ENCODE measurements around the gene CD6.
A peak's percentile ranks its signal among the peaks of the same experiment; 100 is the strongest.

The CD6 gene

DNA sequence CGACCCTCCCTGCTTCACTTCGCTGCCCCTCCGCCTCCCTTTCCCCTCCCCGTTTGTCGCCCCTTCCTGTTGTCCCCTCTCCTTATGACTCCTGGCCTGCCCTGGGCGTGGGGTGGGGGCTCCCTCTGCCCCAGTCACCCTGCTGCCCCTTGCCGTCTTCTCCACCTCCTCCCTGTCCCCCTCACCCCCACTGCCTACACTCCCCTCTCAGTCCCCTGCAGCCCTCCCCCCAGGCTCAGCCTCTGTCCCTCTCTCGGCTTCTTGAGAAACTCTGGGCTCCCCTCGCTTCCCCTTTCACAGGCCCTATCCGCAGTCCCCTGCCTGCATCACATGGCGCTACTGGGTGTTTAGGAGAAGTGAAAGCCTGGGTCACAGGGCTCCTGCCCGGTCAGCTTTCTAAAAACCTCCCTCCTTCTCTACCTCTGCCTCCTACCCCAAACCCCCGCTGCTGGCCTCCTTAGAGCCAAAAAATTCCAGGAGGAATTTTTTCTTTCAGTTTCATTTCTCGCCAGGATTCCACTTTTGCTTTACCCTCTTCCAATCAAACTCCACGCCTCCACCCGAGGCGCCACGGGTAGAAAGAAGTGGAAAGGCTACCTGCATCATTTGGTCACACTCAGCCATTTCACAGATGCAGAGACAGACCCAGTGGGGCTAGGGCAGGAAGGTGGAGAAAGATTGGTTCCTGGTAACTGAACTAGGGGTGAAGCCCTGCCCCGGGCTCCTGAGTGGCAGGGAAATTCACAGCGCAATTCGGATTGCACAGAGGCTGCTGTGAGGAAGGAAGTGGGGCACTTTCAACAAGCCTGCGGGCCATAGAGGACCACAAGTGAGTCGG, 19.4 kb upstream of the CD6 start, which contains the start of gene SLC15A3:
Gene SLC15A3 (minus strand): TSS at position 273 of the 838 bp plus-strand sequence. CDS start 625 bp downstream, outside the sequence.
- H3K4me3 ChIP-seq (ENCODE audit: low read length), result peak within 1 kb of the TSS; percentile 24
- H3K27ac ChIP-seq (ENCODE audit: low read depth, low read length), result no peak within 1 kb of the TSS

GRCh38 chr11:60952742-60953170, 18.7 kb upstream of the CD6 start:
- no peak overlapping the region for H3K4me2 ChIP-seq (ENCODE audit: low read length)
- H2BK5ac ChIP-seq (ENCODE audit: low read length), result no peak overlapping the region
- peaks cover 4% of the 10 kb centered on the region for H3K4me1 ChIP-seq (ENCODE audit: control insufficient read depth, low read depth, low read length)
- no peak overlapping the region for H3K4ac ChIP-seq (ENCODE audit: low read depth, low read length)
- no CpG with 5 or more reads among the region's 3 CpGs for WGBS (ENCODE audit: extremely low coverage, insufficient coverage, low lambda C conversion rate)
- H3K27ac ChIP-seq (ENCODE audit: low read depth, low read length), result no peak overlapping the region
- H3K36me3 ChIP-seq (ENCODE audit: control insufficient read depth, insufficient read depth, low read length), result no peaks in the 10 kb centered on the region
- no peak overlapping the region for H4K8ac ChIP-seq (ENCODE audit: low read depth, low read length)
- peak; percentile 26 for DNase-seq
- peak overlapping the region; percentile 90 for H3K56ac ChIP-seq (ENCODE audit: low read length)
- no peak overlapping the region for H3K4me3 ChIP-seq (ENCODE audit: low read length)
- no peak overlapping the region for H3K18ac ChIP-seq (ENCODE audit: low read length)
- H3K23ac ChIP-seq (ENCODE audit: low read length), result no peak overlapping the region
- H2BK15ac ChIP-seq (replicated peaks; ENCODE audit: low read depth), result no peak overlapping the region
- no peaks in the 10 kb centered on the region for H3K79me1 ChIP-seq (ENCODE audit: low read length)
- H4K5ac ChIP-seq (ENCODE audit: low read length), result peak overlapping the region; percentile 71
- H2AK5ac ChIP-seq (ENCODE audit: low read length), result no peak overlapping the region
- H2BK120ac ChIP-seq (ENCODE audit: low read depth, low read length), result no peak overlapping the region
- H3K27me3 ChIP-seq (ENCODE audit: insufficient read depth, low read length, poor library complexity), result no peaks in the 10 kb centered on the region
- peak overlapping the region; percentile 44 for H3K9ac ChIP-seq (ENCODE audit: low read length)
- no peaks in the 10 kb centered on the region for H3K79me2 ChIP-seq (ENCODE audit: control insufficient read depth, insufficient read depth, low read length)

More for the DNA sequence above, 19.4 kb upstream of the CD6 start, which contains the start of gene SLC15A3:
- Histone ChIP-seq H3K4ac (ENCODE audit: low read depth, low read length) (peak within 1 kb of the TSS; percentile 47), H3K23ac (ENCODE audit: low read length) (peak within 1 kb of the TSS; percentile 45), H2BK120ac (ENCODE audit: low read depth, low read length) (no peak within 1 kb of the TSS), H4K5ac (ENCODE audit: low read length) (peak within 1 kb of the TSS; percentile 71), H3K79me1 (ENCODE audit: low read length) (no peaks in the 10 kb centered on the region), H3K4me1 (ENCODE audit: control insufficient read depth, low read depth, low read length) (peaks cover 4% of the 10 kb centered on the region), H2AK5ac (ENCODE audit: low read length) (no peak within 1 kb of the TSS), H2BK15ac (replicated peaks; ENCODE audit: low read depth) (no peak within 1 kb of the TSS), H3K18ac (ENCODE audit: low read length) (peak within 1 kb of the TSS; percentile 2), H3K9ac (ENCODE audit: low read length) (peak within 1 kb of the TSS; percentile 62), H3K56ac (ENCODE audit: low read length) (peak within 1 kb of the TSS; percentile 90), H3K79me2 (ENCODE audit: control insufficient read depth, insufficient read depth, low read length) (no peaks in the 10 kb centered on the region), H2BK5ac (ENCODE audit: low read length) (no peak within 1 kb of the TSS), H3K4me2 (ENCODE audit: low read length) (peak within 1 kb of the TSS; percentile 8), H4K8ac (ENCODE audit: low read depth, low read length) (no peak within 1 kb of the TSS), H3K36me3 (ENCODE audit: control insufficient read depth, insufficient read depth, low read length) (no peaks in the 10 kb centered on the region), H3K27me3 (ENCODE audit: insufficient read depth, low read length, poor library complexity) (no peaks in the 10 kb centered on the region)
- no CpG with 5 or more reads among the region's 23 CpGs for WGBS (ENCODE audit: extremely low coverage, insufficient coverage, low lambda C conversion rate)
- DNase-seq, result peak; percentile 76

DNA sequence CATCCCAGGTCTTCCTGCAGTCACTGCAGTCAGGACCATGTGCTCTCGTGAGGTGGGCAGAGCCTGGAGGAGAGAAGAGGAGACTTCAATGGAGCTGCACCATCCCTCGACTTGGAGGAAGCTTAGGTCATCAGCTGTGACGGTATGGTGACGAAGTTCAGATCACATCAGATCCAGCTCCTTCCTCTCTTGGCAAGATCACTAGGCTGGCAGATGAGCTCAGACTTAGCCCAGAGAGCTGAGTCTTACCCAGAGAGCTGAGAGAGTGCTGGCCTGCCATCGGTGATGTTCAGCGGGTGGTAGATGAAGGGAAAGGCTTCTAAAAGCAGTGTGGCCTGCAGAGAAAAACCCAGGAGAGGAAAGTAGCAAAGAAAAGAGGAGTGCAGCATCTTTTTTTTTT, 17.7 kb upstream of the CD6 start:
- no peaks in the 10 kb centered on the region for H3K27me3 ChIP-seq (ENCODE audit: insufficient read depth, low read length, poor library complexity)
- no peak overlapping the region for H4K8ac ChIP-seq (ENCODE audit: low read depth, low read length)
- DNase-seq, result peak; percentile 6
- no peaks in the 10 kb centered on the region for H3K79me1 ChIP-seq (ENCODE audit: low read length)
- H2AK5ac ChIP-seq (ENCODE audit: low read length), result no peak overlapping the region
- H3K23ac ChIP-seq (ENCODE audit: low read length), result no peak overlapping the region
- no peak overlapping the region for H3K18ac ChIP-seq (ENCODE audit: low read length)
- H3K4me2 ChIP-seq (ENCODE audit: low read length), result no peak overlapping the region
- H4K5ac ChIP-seq (ENCODE audit: low read length), result no peak overlapping the region
- no peak overlapping the region for H2BK15ac ChIP-seq (replicated peaks; ENCODE audit: low read depth)
- no CpG with 5 or more reads among the region's 6 CpGs for WGBS (ENCODE audit: extremely low coverage, insufficient coverage, low lambda C conversion rate)
- peaks cover 4% of the 10 kb centered on the region for H3K4me1 ChIP-seq (ENCODE audit: control insufficient read depth, low read depth, low read length)
- no peak overlapping the region for H3K27ac ChIP-seq (ENCODE audit: low read depth, low read length)
- no peak overlapping the region for H3K4me3 ChIP-seq (ENCODE audit: low read length)
- H3K36me3 ChIP-seq (ENCODE audit: control insufficient read depth, insufficient read depth, low read length), result no peaks in the 10 kb centered on the region
- no peaks in the 10 kb centered on the region for H3K79me2 ChIP-seq (ENCODE audit: control insufficient read depth, insufficient read depth, low read length)
- no peak overlapping the region for H2BK5ac ChIP-seq (ENCODE audit: low read length)
- no peak overlapping the region for H3K56ac ChIP-seq (ENCODE audit: low read length)
- no peak overlapping the region for H3K9ac ChIP-seq (ENCODE audit: low read length)
- H3K4ac ChIP-seq (ENCODE audit: low read depth, low read length), result no peak overlapping the region
- no peak overlapping the region for H2BK120ac ChIP-seq (ENCODE audit: low read depth, low read length)

DNA sequence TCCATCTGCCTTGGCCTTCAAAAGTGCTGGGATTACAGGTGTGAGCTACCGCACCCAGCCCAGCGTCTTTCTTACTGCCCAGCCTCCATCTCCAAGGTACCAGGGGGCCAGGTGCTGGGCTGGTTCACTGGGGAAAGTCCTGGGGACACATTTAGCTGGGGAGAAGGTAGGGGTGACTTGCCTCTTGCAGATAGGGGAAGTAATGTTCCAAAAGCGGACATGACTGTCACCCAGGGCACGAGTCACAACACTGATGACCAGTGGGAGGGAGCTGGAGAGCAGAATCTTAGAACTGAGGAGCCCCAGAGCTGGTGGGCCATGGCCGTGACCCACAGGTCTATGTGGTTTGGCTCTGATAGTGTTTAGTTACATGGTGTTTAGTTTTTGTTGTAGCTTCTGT, 17.1 kb upstream of the CD6 start:
- no peak overlapping the region for H3K56ac ChIP-seq (ENCODE audit: low read length)
- H3K9ac ChIP-seq (ENCODE audit: low read length), result no peak overlapping the region
- H3K18ac ChIP-seq (ENCODE audit: low read length), result no peak overlapping the region
- H3K36me3 ChIP-seq (ENCODE audit: control insufficient read depth, insufficient read depth, low read length), result no peaks in the 10 kb centered on the region
- no peak overlapping the region for H3K27ac ChIP-seq (ENCODE audit: low read depth, low read length)
- no peaks in the 10 kb centered on the region for H3K79me2 ChIP-seq (ENCODE audit: control insufficient read depth, insufficient read depth, low read length)
- H4K5ac ChIP-seq (ENCODE audit: low read length), result no peak overlapping the region
- DNase-seq, result no peak
- H2BK5ac ChIP-seq (ENCODE audit: low read length), result no peak overlapping the region
- peaks cover 4% of the 10 kb centered on the region for H3K4me1 ChIP-seq (ENCODE audit: control insufficient read depth, low read depth, low read length)
- no peak overlapping the region for H2BK120ac ChIP-seq (ENCODE audit: low read depth, low read length)
- no peak overlapping the region for H3K23ac ChIP-seq (ENCODE audit: low read length)
- no peak overlapping the region for H3K4ac ChIP-seq (ENCODE audit: low read depth, low read length)
- H3K79me1 ChIP-seq (ENCODE audit: low read length), result no peaks in the 10 kb centered on the region
- no CpG with 5 or more reads among the region's 5 CpGs for WGBS (ENCODE audit: extremely low coverage, insufficient coverage, low lambda C conversion rate)
- no peak overlapping the region for H3K4me3 ChIP-seq (ENCODE audit: low read length)
- no peak overlapping the region for H2BK15ac ChIP-seq (replicated peaks; ENCODE audit: low read depth)
- no peak overlapping the region for H3K4me2 ChIP-seq (ENCODE audit: low read length)
- no peak overlapping the region for H4K8ac ChIP-seq (ENCODE audit: low read depth, low read length)
- H3K27me3 ChIP-seq (ENCODE audit: insufficient read depth, low read length, poor library complexity), result no peaks in the 10 kb centered on the region
- H2AK5ac ChIP-seq (ENCODE audit: low read length), result no peak overlapping the region

DNA sequence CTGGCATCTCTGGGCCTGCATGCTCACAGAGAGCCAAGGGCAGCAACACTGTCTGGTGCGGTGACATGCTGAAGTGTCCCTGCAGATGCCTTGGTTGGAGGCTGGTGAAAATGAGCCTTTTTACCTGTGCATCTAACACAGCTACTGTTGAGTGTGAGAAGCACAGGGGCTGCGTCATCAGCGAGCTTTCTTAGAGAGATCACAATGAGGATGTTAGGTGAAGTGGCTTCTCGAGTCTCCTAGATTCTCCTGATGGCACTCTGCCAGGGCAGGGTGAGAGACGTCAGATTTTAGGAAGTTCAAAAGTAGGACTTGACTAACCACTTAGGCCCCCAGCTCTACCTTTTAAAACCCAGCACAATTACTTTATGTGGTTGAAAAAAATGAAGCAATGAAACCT, 15.9 kb upstream of the CD6 start:
- Histone ChIP-seq H3K4me3 (ENCODE audit: low read length) (no peak overlapping the region), H4K8ac (ENCODE audit: low read depth, low read length) (no peak overlapping the region), H2BK15ac (replicated peaks; ENCODE audit: low read depth) (no peak overlapping the region), H3K27me3 (ENCODE audit: insufficient read depth, low read length, poor library complexity) (no peaks in the 10 kb centered on the region), H3K23ac (ENCODE audit: low read length) (no peak overlapping the region), H2BK5ac (ENCODE audit: low read length) (no peak overlapping the region), H4K5ac (ENCODE audit: low read length) (no peak overlapping the region), H2AK5ac (ENCODE audit: low read length) (no peak overlapping the region), H3K4me2 (ENCODE audit: low read length) (no peak overlapping the region), H3K9ac (ENCODE audit: low read length) (no peak overlapping the region), H3K4me1 (ENCODE audit: control insufficient read depth, low read depth, low read length) (peaks cover 4% of the 10 kb centered on the region), H3K4ac (ENCODE audit: low read depth, low read length) (no peak overlapping the region), H3K79me2 (ENCODE audit: control insufficient read depth, insufficient read depth, low read length) (no peaks in the 10 kb centered on the region), H3K56ac (ENCODE audit: low read length) (peak overlapping the region; percentile 25), H3K18ac (ENCODE audit: low read length) (no peak overlapping the region), H2BK120ac (ENCODE audit: low read depth, low read length) (no peak overlapping the region), H3K27ac (ENCODE audit: low read depth, low read length) (no peak overlapping the region), H3K79me1 (ENCODE audit: low read length) (no peaks in the 10 kb centered on the region), H3K36me3 (ENCODE audit: control insufficient read depth, insufficient read depth, low read length) (no peaks in the 10 kb centered on the region)
- DNase-seq, result no peak
- no CpG with 5 or more reads among the region's 5 CpGs for WGBS (ENCODE audit: extremely low coverage, insufficient coverage, low lambda C conversion rate)

Data from mesendoderm (in vitro differentiated cells).